Thyroid gland (tissue), 4 donors: Measurements from ENCODE around the gene AHI1.

Experiments
- POLR2A ChIP-seq, 2 donors: fragments of 450-650 bp; IDR thresholded peaks; one replicate each; pipeline ENCODE4 v1.6.1; 2017; ENCODE audit warnings: antibody characterized with exemption in 2 of 2, mild to moderate bottlenecking in 2 of 2, moderate library complexity in 1 of 2
- TF ChIP-seq, protein P1 (sequence below), 6 experiments: fragments of 200-600 bp in 3 of 6; fragments of 450-650 bp in 3 of 6; sonication (generic) in 3 of 6; IDR thresholded peaks; one replicate each; pipeline ENCODE4 v1.5.1; 2016 to 2019; ENCODE audit warnings: antibody characterized with exemption in 6 of 6, mild to moderate bottlenecking in 2 of 6, inconsistent platforms in 1 of 6, moderate library complexity in 1 of 6

DNA sequence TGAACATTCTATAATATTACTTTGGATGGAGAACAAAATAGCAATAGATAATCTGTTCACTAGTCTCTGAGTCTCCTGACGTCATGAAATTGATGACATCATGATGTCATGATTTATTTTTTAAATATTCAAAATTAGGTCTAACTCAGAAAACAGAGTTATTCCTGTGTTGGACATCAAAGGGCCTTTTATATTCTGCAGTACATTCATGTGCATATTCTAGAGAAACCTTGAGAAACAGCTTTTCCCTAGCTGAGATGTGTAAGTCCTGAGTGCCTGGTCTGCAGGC is 263.1 kb downstream of the AHI1 start:
- TF ChIP-seq, protein P1, sequence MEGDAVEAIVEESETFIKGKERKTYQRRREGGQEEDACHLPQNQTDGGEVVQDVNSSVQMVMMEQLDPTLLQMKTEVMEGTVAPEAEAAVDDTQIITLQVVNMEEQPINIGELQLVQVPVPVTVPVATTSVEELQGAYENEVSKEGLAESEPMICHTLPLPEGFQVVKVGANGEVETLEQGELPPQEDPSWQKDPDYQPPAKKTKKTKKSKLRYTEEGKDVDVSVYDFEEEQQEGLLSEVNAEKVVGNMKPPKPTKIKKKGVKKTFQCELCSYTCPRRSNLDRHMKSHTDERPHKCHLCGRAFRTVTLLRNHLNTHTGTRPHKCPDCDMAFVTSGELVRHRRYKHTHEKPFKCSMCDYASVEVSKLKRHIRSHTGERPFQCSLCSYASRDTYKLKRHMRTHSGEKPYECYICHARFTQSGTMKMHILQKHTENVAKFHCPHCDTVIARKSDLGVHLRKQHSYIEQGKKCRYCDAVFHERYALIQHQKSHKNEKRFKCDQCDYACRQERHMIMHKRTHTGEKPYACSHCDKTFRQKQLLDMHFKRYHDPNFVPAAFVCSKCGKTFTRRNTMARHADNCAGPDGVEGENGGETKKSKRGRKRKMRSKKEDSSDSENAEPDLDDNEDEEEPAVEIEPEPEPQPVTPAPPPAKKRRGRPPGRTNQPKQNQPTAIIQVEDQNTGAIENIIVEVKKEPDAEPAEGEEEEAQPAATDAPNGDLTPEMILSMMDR (IDR thresholded peaks at IDR 0.05), result no peak
- no peak for TF ChIP-seq POLR2A (IDR thresholded peaks at IDR 0.05)
